ACC112 (cell line): ENCODE results near the gene RNPEPL1.

ENCODE experiments used
- H2AFZ ChIP-seq: fragments of 200-600 bp; sonication (generic); one replicate; pipeline ENCODE4 v1.6.0; 2017; ENCODE audit warnings: antibody characterized with exemption, low read length; ENCODE audit not compliant: unreplicated experiment
- H3K27ac ChIP-seq: fragments of 200-600 bp; sonication (generic); 2 replicates; pipeline ENCODE4 v1.5.1; 2014; ENCODE audit warnings: low read depth, mild to moderate bottlenecking, antibody characterized with exemption, low read length, moderate library complexity
- H3K27me3 ChIP-seq: fragments of 200-600 bp; sonication (generic); 2 replicates; pipeline ENCODE4 v1.6.1; 2014; ENCODE audit warnings: mild to moderate bottlenecking, antibody characterized with exemption, low read length, moderate library complexity, mixed read lengths; ENCODE audit not compliant: insufficient read depth
- H3K36me3 ChIP-seq: fragments of 200-600 bp; sonication (generic); 2 replicates; pipeline ENCODE4 v1.6.1; 2016; ENCODE audit warnings: mild to moderate bottlenecking, antibody characterized with exemption, low read length, moderate library complexity, mixed read lengths; ENCODE audit not compliant: insufficient read depth
- H3K4me1 ChIP-seq: fragments of 200-600 bp; sonication (generic); one replicate; pipeline ENCODE4 v1.6.1; 2016; ENCODE audit warnings: low read length, mixed read lengths; ENCODE audit not compliant: insufficient read depth, unreplicated experiment, control insufficient read depth
- H3K4me3 ChIP-seq: fragments of 200-600 bp; sonication (generic); 2 replicates; pipeline ENCODE4 v1.5.1; 2014; ENCODE audit warnings: mild to moderate bottlenecking, low read depth, low read length
- H3K79me2 ChIP-seq: fragments of 200-600 bp; sonication (generic); one replicate; pipeline ENCODE4 v1.6.0; 2016; ENCODE audit warnings: low read length; ENCODE audit not compliant: control insufficient read depth, unreplicated experiment, insufficient read depth

The RNPEPL1 gene

GRCh38 chr2:240601061-240601830, 33.0 kb downstream of the RNPEPL1 start:
- no peaks in the 10 kb centered on the region for H3K79me2 ChIP-seq
- no peaks in the 10 kb centered on the region for H3K36me3 ChIP-seq
- H3K4me1 ChIP-seq: no peaks in the 10 kb centered on the region
- no peak overlapping the region for H2AFZ ChIP-seq
- H3K4me3 ChIP-seq: no peak overlapping the region
- no peak overlapping the region for H3K27ac ChIP-seq
- no peaks in the 10 kb centered on the region for H3K27me3 ChIP-seq

GRCh38 chr2:240601831-240602160, 33.5 kb downstream of the RNPEPL1 start:
- H3K27me3 ChIP-seq: no peaks in the 10 kb centered on the region
- no peak overlapping the region for H3K4me3 ChIP-seq
- no peaks in the 10 kb centered on the region for H3K36me3 ChIP-seq
- H3K27ac ChIP-seq: no peak overlapping the region
- H3K79me2 ChIP-seq: no peaks in the 10 kb centered on the region
- H3K4me1 ChIP-seq: no peaks in the 10 kb centered on the region
- H2AFZ ChIP-seq: no peak overlapping the region

GRCh38 chr2:240602266-240603050, 34.2 kb downstream of the RNPEPL1 start:
- no peak overlapping the region for H3K4me3 ChIP-seq
- H3K27ac ChIP-seq: no peak overlapping the region
- no peaks in the 10 kb centered on the region for H3K4me1 ChIP-seq
- no peaks in the 10 kb centered on the region for H3K27me3 ChIP-seq
- H3K79me2 ChIP-seq: no peaks in the 10 kb centered on the region
- H3K36me3 ChIP-seq: no peaks in the 10 kb centered on the region
- no peak overlapping the region for H2AFZ ChIP-seq

GRCh38 chr2:240603081-240603835, 35.0 kb downstream of the RNPEPL1 start:
- Histone ChIP-seq H3K79me2 (no peaks in the 10 kb centered on the region), H3K4me3 (no peak overlapping the region), H3K27ac (no peak overlapping the region), H2AFZ (no peak overlapping the region), H3K4me1 (no peaks in the 10 kb centered on the region), H3K27me3 (no peaks in the 10 kb centered on the region), H3K36me3 (no peaks in the 10 kb centered on the region)

- H3K27ac ChIP-seq: no peak overlapping the region
- H3K36me3 ChIP-seq: no peaks in the 10 kb centered on the region
- H3K79me2 ChIP-seq: no peaks in the 10 kb centered on the region
- H3K4me3 ChIP-seq: no peak overlapping the region
- H3K27me3 ChIP-seq: no peaks in the 10 kb centered on the region
- H2AFZ ChIP-seq: no peak overlapping the region
- no peaks in the 10 kb centered on the region for H3K4me1 ChIP-seq
Measured at GRCh38 chr2:240603846-240604245, 35.6 kb downstream of the RNPEPL1 start.

- Histone ChIP-seq H2AFZ (no peak overlapping the region), H3K4me3 (no peak overlapping the region), H3K36me3 (no peaks in the 10 kb centered on the region), H3K79me2 (no peaks in the 10 kb centered on the region), H3K27me3 (no peaks in the 10 kb centered on the region), H3K27ac (no peak overlapping the region), H3K4me1 (no peaks in the 10 kb centered on the region)
Measured at GRCh38 chr2:240604291-240604938, 36.1 kb downstream of the RNPEPL1 start.

- Histone ChIP-seq H3K27ac (no peak overlapping the region), H3K36me3 (no peaks in the 10 kb centered on the region), H3K79me2 (no peaks in the 10 kb centered on the region)
Measured at GRCh38 chr2:240604939-240605716, 36.8 kb downstream of the RNPEPL1 start.

GRCh38 chr2:240605867-240606743, 37.8 kb downstream of the RNPEPL1 start:
- H3K27ac ChIP-seq: no peak overlapping the region
- H2AFZ ChIP-seq: no peak overlapping the region
- H3K36me3 ChIP-seq: no peaks in the 10 kb centered on the region
- H3K4me3 ChIP-seq: no peak overlapping the region
- H3K27me3 ChIP-seq: no peaks in the 10 kb centered on the region
- H3K4me1 ChIP-seq: no peaks in the 10 kb centered on the region
- H3K79me2 ChIP-seq: no peaks in the 10 kb centered on the region

More at GRCh38 chr2:240604939-240605716, 36.8 kb downstream of the RNPEPL1 start:
- Histone ChIP-seq H3K4me3 (no peak overlapping the region), H3K4me1 (no peaks in the 10 kb centered on the region), H3K27me3 (no peaks in the 10 kb centered on the region), H2AFZ (no peak overlapping the region)

GRCh38 chr2:240611601-240612210, 43.4 kb downstream of the RNPEPL1 start:
- H3K4me3 ChIP-seq: no peak overlapping the region
- no peaks in the 10 kb centered on the region for H3K4me1 ChIP-seq
- H2AFZ ChIP-seq: no peak overlapping the region
- no peak overlapping the region for H3K27ac ChIP-seq
- no peaks in the 10 kb centered on the region for H3K27me3 ChIP-seq
- H3K36me3 ChIP-seq: no peaks in the 10 kb centered on the region
- H3K79me2 ChIP-seq: no peaks in the 10 kb centered on the region
